ENCODE data around the gene GH1.

Gene GH1

GRCh38 chr17:63944736-63945499 is 26.3 kb upstream of the GH1 start:
- DNase-seq (ENCODE audit: low spot score): no peak

- no peak for DNase-seq (ENCODE audit: low spot score)
Measured at GRCh38 chr17:63943745-63944144, 25.1 kb upstream of the GH1 start.

DNA sequence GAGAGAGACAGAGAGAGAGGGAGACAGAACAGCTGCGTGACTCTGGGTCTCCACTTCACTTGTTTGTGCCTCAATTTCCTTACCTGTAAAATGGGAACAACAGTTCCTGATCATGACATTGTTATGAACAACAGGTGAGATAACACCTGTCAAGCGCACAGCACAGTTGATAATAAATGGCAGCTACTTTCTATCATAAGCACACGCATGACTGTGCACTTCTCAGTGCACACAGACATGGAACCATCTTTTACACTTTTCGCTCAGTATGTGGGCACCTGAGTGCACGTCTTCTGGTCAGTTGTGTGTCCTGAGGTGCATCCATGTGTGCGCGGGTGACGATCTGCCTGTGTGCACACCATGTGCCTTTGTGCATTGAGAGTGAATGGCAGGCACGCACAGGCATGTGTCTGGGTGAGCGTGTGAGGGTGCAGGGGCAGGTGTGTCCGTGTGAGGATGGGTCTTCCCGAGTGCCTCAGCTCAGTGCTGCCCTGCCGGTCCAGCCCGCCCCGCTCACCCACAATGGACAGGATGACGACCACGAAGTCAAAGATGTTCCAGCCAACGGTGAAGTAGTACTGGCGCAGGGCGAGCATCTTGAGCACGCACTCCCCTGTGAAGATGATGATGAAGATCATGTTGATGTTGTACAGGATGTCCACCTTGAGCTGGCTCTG is 23.8 kb upstream of the GH1 start:
- DNase-seq (ENCODE audit: low spot score): no peak

DNA sequence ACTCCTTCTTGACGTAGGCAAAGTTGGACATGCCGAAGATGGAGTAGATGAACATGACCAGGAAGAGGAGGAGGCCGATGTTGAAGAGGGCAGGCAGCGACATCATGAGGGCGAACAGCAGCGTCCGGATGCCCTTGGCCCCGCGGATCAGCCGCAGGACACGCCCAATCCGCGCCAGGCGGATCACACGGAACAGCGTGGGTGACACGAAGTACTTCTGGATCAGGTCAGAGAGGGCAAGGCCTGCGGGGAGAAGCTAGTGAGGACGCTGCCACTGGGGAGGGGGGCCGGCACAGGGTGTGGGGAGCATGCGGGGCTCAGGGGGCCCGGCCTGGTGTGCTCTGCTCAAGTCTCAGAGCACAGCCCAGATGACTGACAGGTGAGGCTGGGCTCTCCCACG is 23.1 kb upstream of the GH1 start:
- DNase-seq (ENCODE audit: low spot score): no peak

DNA sequence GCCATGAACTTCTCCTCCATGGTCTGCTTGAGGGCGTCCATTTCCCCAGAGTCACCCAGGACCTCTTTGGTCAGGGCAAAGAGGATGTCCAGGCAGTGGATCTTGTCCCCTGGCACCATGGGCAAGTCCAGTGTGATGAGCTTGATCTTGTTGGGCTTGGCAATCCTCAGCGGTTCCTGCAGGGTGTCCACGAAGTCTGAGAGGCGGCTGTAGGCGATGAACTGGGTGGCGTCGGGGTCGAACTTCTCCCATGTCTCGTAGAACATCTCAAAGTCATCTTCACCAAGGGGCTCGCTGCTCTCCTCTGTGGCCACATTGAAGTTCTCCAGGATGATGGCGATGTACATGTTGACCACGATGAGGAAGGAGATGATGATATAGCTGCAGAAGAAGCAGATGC is 22.5 kb upstream of the GH1 start:
- DNase-seq (ENCODE audit: low spot score): no peak

GRCh38 chr17:63940584-63940983 is 21.9 kb upstream of the GH1 start:
- no peak for DNase-seq (ENCODE audit: low spot score)

DNA sequence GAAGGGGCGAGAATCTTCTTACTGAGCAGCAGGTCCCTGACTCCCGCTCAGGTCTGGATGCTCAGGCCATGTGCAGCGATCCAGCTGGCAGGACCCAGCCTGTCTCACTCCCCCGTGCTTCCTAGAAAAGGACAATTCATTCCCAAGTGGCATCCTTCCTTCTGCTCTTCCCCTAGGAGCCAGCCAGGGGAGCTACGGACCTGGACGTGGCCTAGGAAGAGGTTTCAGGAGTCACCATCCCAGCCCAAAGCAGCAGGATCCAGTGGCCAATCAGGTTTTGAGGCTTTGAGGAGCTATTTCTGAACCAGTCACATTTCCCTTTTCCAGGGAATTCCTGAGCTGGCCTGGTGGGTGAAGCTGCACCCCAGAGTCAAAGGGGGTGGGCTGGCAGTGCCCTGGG is 21.2 kb upstream of the GH1 start:
- DNase-seq (ENCODE audit: low spot score): no peak

- no peak for DNase-seq (ENCODE audit: low spot score)
Measured at GRCh38 chr17:63939401-63939800, 20.8 kb upstream of the GH1 start.

- DNase-seq (ENCODE audit: low spot score): no peak
Measured at GRCh38 chr17:63937920-63938319, 19.3 kb upstream of the GH1 start.

DNA sequence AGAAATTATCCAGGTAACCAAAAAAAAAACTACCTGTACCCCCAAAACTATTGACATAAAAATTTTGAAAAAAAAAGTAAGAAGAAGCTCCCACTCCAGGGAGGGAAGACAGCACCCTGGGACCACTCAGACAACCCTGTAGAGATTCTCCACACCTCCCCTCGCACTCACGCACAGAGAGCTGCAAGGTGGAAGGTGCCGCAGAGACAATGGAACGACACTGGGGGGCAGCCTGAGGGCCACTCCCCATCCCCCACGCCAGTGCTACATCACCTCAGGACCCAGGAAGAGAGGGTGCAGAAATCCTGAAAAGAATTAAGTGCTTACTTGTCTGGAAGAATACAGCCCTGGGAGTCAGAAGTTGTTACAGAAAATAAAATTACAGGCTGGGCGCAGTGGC is 18.7 kb upstream of the GH1 start:
- no peak for DNase-seq (ENCODE audit: low spot score)

DNA sequence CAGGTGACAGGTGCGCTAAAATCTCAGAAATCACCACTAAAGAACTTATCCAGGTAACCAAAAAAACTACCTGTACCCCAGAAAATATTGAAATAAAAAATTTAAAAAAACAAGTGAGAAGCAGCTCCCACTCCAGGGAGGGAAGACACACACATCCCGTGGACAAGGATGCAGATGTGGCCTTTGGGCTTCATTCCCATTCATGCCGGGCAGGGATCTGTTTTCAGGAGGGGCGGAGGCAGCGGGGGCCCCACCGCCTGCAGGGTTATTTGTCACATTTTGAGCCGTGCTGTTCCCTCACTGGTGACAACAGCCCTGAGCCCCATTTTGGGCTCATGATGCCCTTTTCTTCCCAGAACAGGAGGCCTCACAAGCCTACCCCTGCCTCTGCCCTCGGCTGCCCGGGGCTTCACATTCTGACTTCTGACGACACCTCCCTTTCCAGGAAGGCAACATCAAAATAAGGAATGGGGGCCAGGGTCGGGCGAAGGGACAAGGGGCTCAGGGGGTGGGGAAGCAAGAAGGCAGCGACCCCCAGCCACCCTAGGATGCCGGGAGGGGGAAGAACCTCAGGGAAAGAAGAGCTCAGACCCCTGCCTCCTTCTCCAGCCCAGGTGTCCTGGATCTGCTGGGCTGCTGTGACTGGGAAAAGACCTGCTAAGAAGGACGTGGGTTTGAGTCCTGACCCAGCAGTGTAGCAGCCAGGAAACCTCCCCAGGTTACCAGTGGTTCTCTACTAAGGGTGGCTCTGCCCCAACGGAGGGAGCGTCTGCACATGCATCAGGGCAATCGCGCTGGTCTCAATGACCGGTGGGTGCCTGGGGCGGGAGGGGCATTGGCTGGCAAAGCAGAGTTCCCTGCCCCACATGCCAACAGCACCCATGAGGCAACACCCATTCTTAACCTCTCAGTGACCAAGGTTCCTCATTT is 15.8 kb upstream of the GH1 start:
- no peak for DNase-seq (ENCODE audit: low spot score)

GRCh38 chr17:63933598-63933997 is 15.0 kb upstream of the GH1 start:
- no peak for DNase-seq (ENCODE audit: low spot score)

GRCh38 chr17:63932721-63933120 is 14.1 kb upstream of the GH1 start:
- no peak for DNase-seq (ENCODE audit: low spot score)

DNA sequence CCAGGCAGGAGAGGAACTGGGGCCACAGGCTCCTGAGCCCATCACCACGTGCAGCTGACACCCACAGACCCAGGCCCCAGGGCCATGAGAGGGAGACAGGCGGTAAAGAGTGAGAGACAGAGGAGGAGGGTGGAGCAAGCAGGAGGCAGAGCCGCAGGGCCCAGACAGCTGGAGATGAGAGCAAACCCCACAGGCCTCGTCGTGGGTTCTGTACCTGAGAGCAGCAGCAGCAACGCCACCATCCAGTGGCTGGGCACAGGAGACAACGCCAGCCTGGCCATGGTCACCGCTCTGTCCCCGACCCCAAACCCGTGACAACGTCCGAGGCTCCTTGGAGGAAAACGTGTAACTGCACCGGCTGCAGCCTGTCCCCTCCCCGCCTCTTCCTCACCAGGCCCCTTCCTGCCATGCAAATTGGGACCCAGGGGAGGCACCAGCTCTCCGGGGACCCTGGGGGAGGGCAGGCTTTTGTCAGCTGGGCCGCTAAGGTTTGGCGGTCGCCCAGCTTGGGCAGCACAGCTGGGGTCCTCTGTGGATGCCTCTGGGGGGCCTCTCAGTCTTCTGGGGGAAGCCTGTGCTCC is 13.4 kb upstream of the GH1 start, which contains the start of gene CD79B:
CD79B (minus strand) TSS at position 351 of the 581 bp plus-strand sequence; CDS start at position 281, 70 bp downstream.
- DNase-seq (ENCODE audit: low spot score): no peak

- no peak for DNase-seq (ENCODE audit: low spot score)
Measured at GRCh38 chr17:63930951-63931575, 12.4 kb upstream of the GH1 start.

- no peak for DNase-seq (ENCODE audit: low spot score)
Measured at GRCh38 chr17:63929860-63930766, 11.5 kb upstream of the GH1 start.

DNA sequence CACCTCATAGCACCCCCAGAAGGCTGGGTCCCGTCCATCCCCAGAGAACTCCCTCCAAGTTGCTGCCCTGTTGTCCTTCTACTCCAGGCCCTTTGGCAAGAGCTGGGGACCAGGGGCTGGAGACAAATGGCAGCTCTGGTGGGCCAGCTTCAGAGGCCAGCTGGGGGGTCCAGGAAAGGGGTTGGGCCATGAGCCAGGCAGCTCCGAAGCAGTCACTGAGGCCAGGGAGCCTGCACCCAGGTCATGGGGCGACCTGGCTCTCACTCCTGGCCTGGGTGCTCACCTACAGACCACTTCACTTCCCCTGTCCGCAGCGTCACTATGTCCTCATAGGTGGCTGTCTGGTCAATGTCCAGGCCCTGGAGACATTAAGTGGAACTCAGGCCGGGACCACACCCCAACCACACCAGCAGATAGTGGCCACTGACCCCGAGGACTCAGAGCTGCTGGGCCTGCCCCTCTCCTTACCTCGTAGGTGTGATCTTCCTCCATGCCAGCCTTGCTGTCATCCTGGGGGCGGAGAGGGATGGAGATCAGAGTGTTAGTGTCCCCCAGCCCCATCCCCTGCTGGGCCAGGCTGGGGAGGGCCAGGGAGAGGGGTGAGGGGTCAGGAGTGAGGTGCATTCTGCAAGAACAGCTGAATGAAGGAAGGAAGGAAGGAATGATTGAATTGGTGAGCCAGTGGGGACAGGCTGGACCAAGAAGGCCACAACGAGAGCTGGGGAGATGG is 10.5 kb upstream of the GH1 start:
- no peak for DNase-seq (ENCODE audit: low spot score)

DNA sequence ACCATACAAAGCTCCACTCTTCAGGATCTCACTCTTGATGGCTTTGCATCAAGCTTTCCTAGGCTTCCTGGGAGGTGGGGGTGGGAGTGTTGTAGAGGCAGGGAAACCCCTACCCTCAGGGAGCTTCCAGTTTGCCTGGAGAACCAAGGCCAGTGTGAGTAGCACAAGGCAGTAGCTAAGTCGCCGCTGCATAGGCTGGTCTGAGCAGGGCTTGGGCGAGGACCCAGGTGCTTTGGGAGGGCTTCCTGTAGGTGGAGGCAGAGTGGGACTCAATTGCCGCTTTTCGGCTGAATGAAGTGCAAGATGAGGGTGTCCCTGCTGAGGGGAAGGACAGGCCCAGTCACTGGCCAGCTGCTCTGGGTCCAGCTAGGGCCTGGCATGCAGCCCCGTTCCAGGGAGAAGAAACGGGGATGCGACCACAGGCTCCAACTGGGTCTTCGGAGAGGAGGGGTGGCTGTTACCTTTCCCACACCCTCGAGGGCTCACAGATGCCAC is 9.6 kb upstream of the GH1 start:
- no peak for DNase-seq (ENCODE audit: low spot score)

DNA sequence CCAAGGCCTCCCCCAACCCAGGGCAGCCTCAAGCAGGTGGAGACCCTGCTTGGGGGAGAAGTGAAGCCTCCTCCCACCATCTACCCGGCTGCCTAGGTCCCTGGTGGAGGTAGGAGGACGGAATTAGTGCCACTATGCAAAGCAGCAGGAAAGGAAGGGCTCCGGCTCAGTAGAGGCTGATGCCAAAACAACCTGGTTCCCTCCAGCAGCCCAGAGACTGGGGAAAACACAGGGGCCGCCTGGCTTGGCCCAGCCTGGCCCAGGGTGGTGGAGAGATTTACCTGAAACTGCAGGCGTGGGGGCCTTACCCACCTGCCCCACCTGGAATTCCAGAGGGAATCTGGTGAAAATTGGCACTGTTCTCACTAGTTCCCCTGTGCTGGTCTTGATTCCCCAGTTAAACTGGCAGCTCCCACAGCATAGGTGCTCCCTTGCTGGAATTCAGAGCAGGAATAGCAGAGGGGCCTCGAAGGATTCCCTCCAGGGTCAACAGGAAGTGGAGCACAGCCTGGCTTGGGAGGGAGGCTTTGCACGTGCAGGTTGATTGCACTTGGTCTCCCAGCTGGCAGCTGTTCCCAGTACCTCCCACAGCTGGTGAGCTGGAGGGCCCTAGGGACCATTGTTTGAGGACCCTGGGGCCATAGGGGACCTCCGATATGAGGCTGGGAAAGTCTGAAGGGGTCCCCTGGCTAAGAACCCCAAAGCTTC is 9.0 kb upstream of the GH1 start:
- no peak for DNase-seq (ENCODE audit: low spot score)

All from putamen (tissue), 1 donor.